A549 (cell line): ENCODE measurements around the gene INHBA. TPM values are rescaled to one million over a fixed set of nuclear protein-coding genes. Genes with fewer than 3 reads are reported as not detected.

Source experiments
- ATAC-seq, 2 experiments: fragments of 200-7000 bp in 1 of 2; fragments of >200 bp in 1 of 2; cut with Nextera tagmentation in 1 of 2; cut with Tn5 transposase in 1 of 2; 3 replicates each; pipeline versions ENCODE4 v1.8.0 to v1.9.1; 2018 to 2020; ENCODE audit warnings: mild to moderate bottlenecking in 1 of 2, moderate library complexity in 1 of 2
- CTCF ChIA-PET: fragments of 300-600 bp; sonication (Branson Sonifier 250); formaldehyde crosslinking; extraction: SDS; loops from one replicate; lab custom pipeline; 2021; ENCODE audit warnings: antibody characterized with exemption, inconsistent platforms; lab: Yijun Ruan, JAX
- POLR2A ChIA-PET: fragments of 350-600 bp; formaldehyde crosslinking; extraction: SDS; loops from one replicate; lab custom pipeline; 2021; ENCODE audit warnings: antibody characterized with exemption, inconsistent platforms; lab: Yijun Ruan, JAX
- DNase-seq, 2 experiments: peaks; one replicate each; pipeline versions ENCODE4 v3.0.0 to v3.0.0-alpha.2; 2011 to 2016; ENCODE audit warnings: low read depth in 1 of 2, low spot score in 1 of 2
- FAIRE-seq: peaks from 2 replicates; lab custom pipeline; 2011; peaks lifted over from hg19 to GRCh38; lab: Jason Lieb, UNC
- H3K27ac ChIP-seq, 2 experiments: fragments of >200 bp; sonication (Bioruptor Twin); formaldehyde crosslinking; 3 replicates each; pipeline ENCODE4 v1.5.1; 2016 to 2017
- H3K4me1 ChIP-seq: fragments of >200 bp; sonication (Bioruptor Twin); formaldehyde crosslinking; 3 replicates; pipeline ENCODE4 v1.6.1; 2016
- H3K4me2 ChIP-seq: fragments of >200 bp; sonication (Bioruptor Twin); formaldehyde crosslinking; 3 replicates; pipeline ENCODE4 v1.6.1; 2016
- H3K4me3 ChIP-seq: fragments of >200 bp; sonication (Bioruptor Twin); formaldehyde crosslinking; 3 replicates; pipeline ENCODE4 v1.5.1; 2016
- H3K9me3 ChIP-seq: fragments of >200 bp; sonication (Bioruptor Twin); formaldehyde crosslinking; 3 replicates; pipeline ENCODE4 v1.6.1; 2016
- ATOH8 ChIP-seq: fragments of 250-450 bp; sonication (Bioruptor Pico); IDR thresholded peaks from 2 replicates; pipeline ENCODE4 v1.5.0; 2020; ENCODE audit warnings: low read depth, mild to moderate bottlenecking, moderate library complexity
- CEBPB ChIP-seq, 2 experiments: fragments of >200 bp in 1 of 2; sonication (Bioruptor Twin) in 1 of 2; formaldehyde crosslinking in 1 of 2; IDR thresholded peaks; 2 replicates each; pipeline ENCODE4 v1.6.1; 2012 to 2016
- FOSB ChIP-seq: fragments of 250-450 bp; sonication (Bioruptor Pico); IDR thresholded peaks from 2 replicates; pipeline ENCODE4 v1.5.0; 2020; ENCODE audit warnings: mild to moderate bottlenecking, moderate library complexity
- FOSL2 ChIP-seq, 2 experiments: fragments of 450-650 bp in 1 of 2; fragments of >200 bp in 1 of 2; sonication (Bioruptor Twin) in 1 of 2; formaldehyde crosslinking; IDR thresholded peaks; 2 replicates each; pipeline versions ENCODE4 v1.5.0 to v1.6.1; 2016 to 2020; ENCODE audit warnings: mild to moderate bottlenecking in 1 of 2, moderate library complexity in 1 of 2
- GATA3 ChIP-seq: IDR thresholded peaks from 2 replicates; pipeline ENCODE4 v1.6.1; 2012; ENCODE audit warnings: borderline replicate concordance
- HES2 ChIP-seq: fragments of >200 bp; sonication (Bioruptor Twin); formaldehyde crosslinking; IDR thresholded peaks from 2 replicates; pipeline ENCODE4 v1.6.1; 2016
- HOXB13 ChIP-seq: fragments of 250-450 bp; sonication (Bioruptor Pico); IDR thresholded peaks from 2 replicates; pipeline ENCODE4 v1.5.0; 2020; ENCODE audit warnings: low read depth, mild to moderate bottlenecking, moderate library complexity
- MAFK ChIP-seq: fragments of 450-650 bp; IDR thresholded peaks from 2 replicates; pipeline ENCODE4 v1.6.1; 2014; ENCODE audit not compliant: partially characterized antibody
- NPAS2 ChIP-seq: fragments of 250-450 bp; sonication (Bioruptor Pico); IDR thresholded peaks from 2 replicates; pipeline ENCODE4 v1.8.0; 2022; ENCODE audit warnings: mild to moderate bottlenecking, moderate library complexity, borderline replicate concordance
- NR3C1 ChIP-seq: fragments of >200 bp; sonication (Bioruptor Twin); formaldehyde crosslinking; IDR thresholded peaks from 3 replicates; pipeline ENCODE4 v1.6.1; 2017
- PHF8 ChIP-seq: fragments of 200-600 bp; sonication (generic); IDR thresholded peaks from 2 replicates; pipeline ENCODE4 v1.6.1; 2016; ENCODE audit warnings: low read depth, mild to moderate bottlenecking, antibody characterized with exemption, moderate library complexity, borderline replicate concordance
- POLR2A ChIP-seq: IDR thresholded peaks from 2 replicates; pipeline ENCODE4 v1.6.1; 2012; ENCODE audit warnings: mild to moderate bottlenecking, low read length
- RARB ChIP-seq: fragments of 250-450 bp; sonication (Bioruptor Pico); IDR thresholded peaks from 2 replicates; pipeline ENCODE4 v1.8.0; 2021; ENCODE audit warnings: mild to moderate bottlenecking, moderate library complexity
- REST ChIP-seq: fragments of 200-600 bp; sonication (generic); IDR thresholded peaks from 2 replicates; pipeline ENCODE4 v1.6.1; 2016; ENCODE audit warnings: antibody characterized with exemption, mild to moderate bottlenecking, moderate library complexity
- RFX5 ChIP-seq: fragments of 450-650 bp; IDR thresholded peaks from 2 replicates; pipeline ENCODE4 v1.7.1; 2014; ENCODE audit warnings: antibody characterized with exemption, mild to moderate bottlenecking, moderate library complexity
- SREBF2 ChIP-seq: fragments of 450-650 bp; IDR thresholded peaks from 2 replicates; pipeline ENCODE4 v1.6.1; 2014; ENCODE audit warnings: mild to moderate bottlenecking, moderate library complexity
- ZSCAN20 ChIP-seq: fragments of 250-450 bp; sonication (Bioruptor Pico); IDR thresholded peaks from 2 replicates; pipeline ENCODE4 v1.8.0; 2022; ENCODE audit warnings: mild to moderate bottlenecking, moderate library complexity
- WGBS: methylation state at CpG from one replicate; pipeline ENCODE4 v1.1.6; 2017; ENCODE audit errors: missing lambda C conversion rate; 5-methylcytosine and 5-hydroxymethylcytosine counted together
- polyA plus RNA-seq, 4 experiments: library from polyadenylated mRNA; depleted of rRNA in 3 of 4; stranded (reverse); fragments of >200 nt; fragmentation: RNase III in 1 of 4; extraction: RNeasy Plus Mini Kit Qiagen cat#74134 plus additional on column Dnase treatment in 1 of 4; gene quantifications; 2 replicates in 3 of 4; 3 replicates in 1 of 4; pipeline ENCODE4 v1.2.3, GENCODE V29; 2011 to 2017

The INHBA gene
- polyA plus RNA-seq, 2 of the 4 experiments (the other 2 are of a cell fraction): 0.13 to 0.23 TPM

- H3K4me3 ChIP-seq: no peak overlapping the region
- no peaks in the 10 kb centered on the region for H3K9me3 ChIP-seq
- POLR2A ChIA-PET: no interaction called here
- TF ChIP-seq ZSCAN20 (CRISPR knock-in tag): no peak
- TF ChIP-seq PHF8: no peak
- TF ChIP-seq HES2: no peak
- TF ChIP-seq NPAS2 (CRISPR knock-in tag): no peak
- TF ChIP-seq NR3C1: no peak
- no peak for TF ChIP-seq ATOH8 (CRISPR knock-in tag)
- TF ChIP-seq HOXB13 (CRISPR knock-in tag): no peak
- TF ChIP-seq, all 56 proteins: peak for 0
- CTCF ChIA-PET: interaction anchor here (0.8 kb wide), 1 partner anchor 22 kb away, joined by 3 read pairs; no protein-coding TSS in a partner anchor
- H3K27ac ChIP-seq: no peak overlapping the region
- FAIRE-seq: no peak
- no peaks in the 10 kb centered on the region for H3K4me1 ChIP-seq
- H3K4me2 ChIP-seq: no peak overlapping the region
- 10% methylated on average over 1 of the region's 1 CpG for WGBS
- ATAC-seq: no peak
- no peak for DNase-seq
Observed at GRCh38 chr7:41730161-41730560, 27.3 kb upstream of the INHBA start.

GRCh38 chr7:41729059-41729458, 26.2 kb upstream of the INHBA start:
- POLR2A ChIA-PET: interaction anchor here (0.6 kb wide), 1 partner anchor 1403 kb away, joined by 3 read pairs; no protein-coding TSS in a partner anchor
- CTCF ChIA-PET: interaction anchor here (2.1 kb wide), 1 partner anchor 1497 kb away, joined by 5 read pairs; no protein-coding TSS in a partner anchor
- DNase-seq (no peak), ATAC-seq (no peak), FAIRE-seq (no peak)
- H3K9me3 ChIP-seq: no peaks in the 10 kb centered on the region
- 32% methylated on average over 4 of the region's 4 CpGs for WGBS
- no peak overlapping the region for H3K27ac ChIP-seq
- H3K4me1 ChIP-seq: no peaks in the 10 kb centered on the region
- H3K4me2 ChIP-seq: no peak overlapping the region
- H3K4me3 ChIP-seq: no peak overlapping the region
- no peak for TF ChIP-seq NR3C1
- no peak for TF ChIP-seq FOSB (CRISPR knock-in tag)
- TF ChIP-seq RARB (CRISPR knock-in tag): no peak
- no peak for TF ChIP-seq GATA3
- TF ChIP-seq FOSL2 (IDR thresholded peaks at IDR 0.05): no peak
- TF ChIP-seq FOSL2 (CRISPR knock-in tag; IDR thresholded peaks at IDR 0.05): no peak
- TF ChIP-seq REST: no peak
- no peak for TF ChIP-seq MAFK
- no peak for TF ChIP-seq POLR2A
- no peak for TF ChIP-seq RFX5
- TF ChIP-seq SREBF2: no peak

- H3K4me1 ChIP-seq: no peaks in the 10 kb centered on the region
- H3K27ac ChIP-seq: no peak overlapping the region
- ATAC-seq (no peak), DNase-seq (no peak), FAIRE-seq (no peak)
- no peak overlapping the region for H3K4me3 ChIP-seq
- CTCF ChIA-PET: interaction anchor here (1.9 kb wide), 1 partner anchor 19 kb away, joined by 5 read pairs; no protein-coding TSS in a partner anchor
- H3K4me2 ChIP-seq: no peak overlapping the region
- POLR2A ChIA-PET: no interaction called here
- WGBS: 23% methylated on average over 6 of the region's 6 CpGs
- no peak for TF ChIP-seq CEBPB (IDR thresholded peaks at IDR 0.05)
- no peaks in the 10 kb centered on the region for H3K9me3 ChIP-seq
Observed at GRCh38 chr7:41725013-41725412, 22.1 kb upstream of the INHBA start.
